Caco-2 (cell line): ENCODE measurements around the gene NDNF. TPM values are rescaled to one million over a fixed set of nuclear protein-coding genes. Genes with fewer than 3 reads are reported as not detected.

Experiments used
- BruUV-seq: library from RNA; stranded (reverse); fragments of 400-500 nt; replicated peaks from 2 replicates; lab custom pipeline; 2021; lab: Mats Ljungman, UMichigan
- CTCF ChIA-PET: fragments of 300-600 bp; sonication (Branson Sonifier 250); formaldehyde crosslinking; loops from one replicate; lab custom pipeline; 2022; ENCODE audit warnings: antibody characterized with exemption; lab: Charles Lee
- POLR2A ChIA-PET: fragments of 300-600 bp; sonication (Branson Sonifier 250); formaldehyde crosslinking; loops from one replicate; lab custom pipeline; 2022; ENCODE audit warnings: antibody characterized with exemption; lab: Charles Lee
- DNase-seq, 2 experiments: peaks; one replicate each; pipeline versions ENCODE4 v3.0.0 to v3.0.0-alpha.2; 2020 to 2022
- H3K27me3 ChIP-seq: replicated peaks from 2 replicates; pipeline ENCODE4 v1.6.0; 2011; ENCODE audit warnings: low read length; ENCODE audit not compliant: control insufficient read depth, insufficient read depth
- H3K36me3 ChIP-seq: 2 replicates; pipeline ENCODE4 v1.5.1; 2011; ENCODE audit warnings: low read length; ENCODE audit not compliant: control insufficient read depth, insufficient read depth
- H3K4me1 ChIP-seq: fragments of 250-450 bp; sonication (Bioruptor Pico); 2 replicates; pipeline ENCODE4 v1.5.1; 2020; ENCODE audit warnings: mild to moderate bottlenecking
- H3K4me3 ChIP-seq: 2 replicates; pipeline ENCODE4 v1.5.1; 2011; ENCODE audit warnings: low read depth, mild to moderate bottlenecking, control low read depth, low read length
- H3K9me3 ChIP-seq: fragments of 250-450 bp; sonication (Bioruptor Pico); 2 replicates; pipeline ENCODE4 v1.5.1; 2020; ENCODE audit warnings: mild to moderate bottlenecking, moderate library complexity
- H3K27ac Mint-ChIP-seq: one replicate; pipeline ENCODE4 v1.8.0; 2022; ENCODE audit warnings: mixed read lengths; ENCODE audit not compliant: unreplicated experiment
- H3K27me3 Mint-ChIP-seq: one replicate; pipeline ENCODE4 v1.8.0; 2022; ENCODE audit warnings: mixed read lengths; ENCODE audit not compliant: insufficient read depth, unreplicated experiment
- H3K36me3 Mint-ChIP-seq: one replicate; pipeline ENCODE4 v1.8.0; 2022; ENCODE audit warnings: mild to moderate bottlenecking, mixed read lengths; ENCODE audit not compliant: insufficient read depth, unreplicated experiment
- H3K4me1 Mint-ChIP-seq: one replicate; pipeline ENCODE4 v1.8.0; 2022; ENCODE audit warnings: low read depth, mixed read lengths; ENCODE audit not compliant: unreplicated experiment
- H3K4me3 Mint-ChIP-seq: one replicate; pipeline ENCODE4 v1.8.0; 2022; ENCODE audit warnings: mild to moderate bottlenecking, moderate library complexity, mixed read lengths; ENCODE audit not compliant: unreplicated experiment
- H3K9me3 Mint-ChIP-seq: one replicate; pipeline ENCODE4 v1.8.0; 2022; ENCODE audit warnings: mixed read lengths; ENCODE audit not compliant: unreplicated experiment
- intact Hi-C: fragments of 100-400 bp; cut with micrococcal nuclease; formaldehyde crosslinking; loops from one replicate; pipeline ENCODE4 v1.10.0; 2022; ENCODE audit not compliant: unreplicated experiment
- total RNA-seq: library from RNA; stranded (reverse); gene quantifications from 2 replicates; pipeline ENCODE4 v1.2.3, GENCODE V29; 2022
- TF ChIP-seq, protein P1 (sequence below), 2 experiments: fragments of 200-600 bp in 1 of 2; IDR thresholded peaks; 1 replicate in 1 of 2; 2 replicates in 1 of 2; pipeline versions ENCODE4 v1.5.1 to v1.8.0; 2011 to 2022; ENCODE audit warnings: antibody characterized with exemption in 1 of 2, control low read depth in 1 of 2, inconsistent platforms in 1 of 2, low read depth in 1 of 2, low read length in 1 of 2, mild to moderate bottlenecking in 1 of 2, moderate library complexity in 1 of 2; ENCODE audit not compliant: insufficient read depth in 1 of 2, severe bottlenecking in 1 of 2, unreplicated experiment in 1 of 2

Gene NDNF
- total RNA-seq, 1 experiment from 2014 or later, result 3.7 TPM

DNA sequence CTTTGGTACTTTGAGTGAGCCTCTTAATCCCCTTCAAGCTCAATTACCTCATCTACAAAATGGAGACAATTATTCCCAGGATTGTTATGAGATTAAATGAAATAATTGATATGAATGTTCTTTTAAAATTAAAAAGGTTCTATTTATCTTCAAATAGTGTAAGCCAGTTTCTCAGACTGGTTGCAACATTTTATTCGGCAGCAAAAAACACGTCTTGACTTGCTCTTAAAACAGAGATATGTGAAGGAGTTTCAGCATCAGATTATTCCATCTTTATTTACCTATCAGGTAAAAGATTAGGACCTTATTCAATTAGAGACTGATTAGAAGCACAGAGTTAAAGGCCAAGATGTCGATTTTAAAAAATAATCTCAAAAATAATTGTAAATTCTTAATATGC is 10.5 kb downstream of the NDNF start:
- CTCF ChIA-PET, result no interaction called here

GRCh38 chr4:121061215-121061614 is 11.1 kb downstream of the NDNF start:
- intact Hi-C loops, result no loop called here
- Histone ChIP-seq H3K36me3 (no peaks in the 10 kb centered on the region), H3K4me3 (no peak overlapping the region), H3K4me1 (no peaks in the 10 kb centered on the region), H3K9me3 (no peaks in the 10 kb centered on the region), H3K27me3 (no peaks in the 10 kb centered on the region)
- Mint-ChIP-seq H3K9me3 (no peaks in the 10 kb centered on the region), H3K27me3 (no peaks in the 10 kb centered on the region), H3K4me1 (no peaks in the 10 kb centered on the region), H3K4me3 (no peak overlapping the region), H3K27ac (no peak overlapping the region), H3K36me3 (no peaks in the 10 kb centered on the region)
- POLR2A ChIA-PET, result no interaction called here
- TF ChIP-seq, protein P1, sequence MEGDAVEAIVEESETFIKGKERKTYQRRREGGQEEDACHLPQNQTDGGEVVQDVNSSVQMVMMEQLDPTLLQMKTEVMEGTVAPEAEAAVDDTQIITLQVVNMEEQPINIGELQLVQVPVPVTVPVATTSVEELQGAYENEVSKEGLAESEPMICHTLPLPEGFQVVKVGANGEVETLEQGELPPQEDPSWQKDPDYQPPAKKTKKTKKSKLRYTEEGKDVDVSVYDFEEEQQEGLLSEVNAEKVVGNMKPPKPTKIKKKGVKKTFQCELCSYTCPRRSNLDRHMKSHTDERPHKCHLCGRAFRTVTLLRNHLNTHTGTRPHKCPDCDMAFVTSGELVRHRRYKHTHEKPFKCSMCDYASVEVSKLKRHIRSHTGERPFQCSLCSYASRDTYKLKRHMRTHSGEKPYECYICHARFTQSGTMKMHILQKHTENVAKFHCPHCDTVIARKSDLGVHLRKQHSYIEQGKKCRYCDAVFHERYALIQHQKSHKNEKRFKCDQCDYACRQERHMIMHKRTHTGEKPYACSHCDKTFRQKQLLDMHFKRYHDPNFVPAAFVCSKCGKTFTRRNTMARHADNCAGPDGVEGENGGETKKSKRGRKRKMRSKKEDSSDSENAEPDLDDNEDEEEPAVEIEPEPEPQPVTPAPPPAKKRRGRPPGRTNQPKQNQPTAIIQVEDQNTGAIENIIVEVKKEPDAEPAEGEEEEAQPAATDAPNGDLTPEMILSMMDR (IDR thresholded peaks at IDR 0.05; ENCODE audit: insufficient read depth in 1 of 2, low read depth in 1 of 2, low read length in 1 of 2, severe bottlenecking in 1 of 2, unreplicated experiment in 1 of 2), result no peak
- CTCF ChIA-PET, result no interaction called here
- no TSS peak for BruUV-seq
- no peak for DNase-seq

More for the DNA sequence above, 10.5 kb downstream of the NDNF start:
- no TSS peak for BruUV-seq
- Histone ChIP-seq H3K9me3 (no peaks in the 10 kb centered on the region), H3K27me3 (no peaks in the 10 kb centered on the region), H3K36me3 (no peaks in the 10 kb centered on the region), H3K4me3 (no peak overlapping the region), H3K4me1 (no peaks in the 10 kb centered on the region)
- no peak overlapping the region for H3K4me3 Mint-ChIP-seq
- POLR2A ChIA-PET, result no interaction called here
- no peak overlapping the region for H3K27ac Mint-ChIP-seq
- intact Hi-C loops, result no loop called here
- TF ChIP-seq, protein P1 (IDR thresholded peaks at IDR 0.05; ENCODE audit: insufficient read depth in 1 of 2, low read depth in 1 of 2, low read length in 1 of 2, severe bottlenecking in 1 of 2, unreplicated experiment in 1 of 2), result no peak
- H3K27me3 Mint-ChIP-seq, result no peaks in the 10 kb centered on the region
- H3K36me3 Mint-ChIP-seq, result no peaks in the 10 kb centered on the region
- H3K4me1 Mint-ChIP-seq, result no peaks in the 10 kb centered on the region
- H3K9me3 Mint-ChIP-seq, result no peaks in the 10 kb centered on the region
- no peak for DNase-seq

GRCh38 chr4:121057466-121057922 is 14.8 kb downstream of the NDNF start:
- H3K4me3 Mint-ChIP-seq, result no peak overlapping the region
- Histone ChIP-seq H3K27me3 (no peaks in the 10 kb centered on the region), H3K4me1 (no peaks in the 10 kb centered on the region), H3K36me3 (no peaks in the 10 kb centered on the region), H3K9me3 (no peaks in the 10 kb centered on the region), H3K4me3 (no peak overlapping the region)
- no peaks in the 10 kb centered on the region for H3K4me1 Mint-ChIP-seq
- H3K9me3 Mint-ChIP-seq, result no peaks in the 10 kb centered on the region
- ChIA-PET CTCF (no interaction called here), POLR2A (no interaction called here)
- no peak for DNase-seq
- BruUV-seq, result no TSS peak
- H3K36me3 Mint-ChIP-seq, result no peaks in the 10 kb centered on the region
- H3K27ac Mint-ChIP-seq, result no peak overlapping the region
- intact Hi-C loops, result no loop called here
- no peaks in the 10 kb centered on the region for H3K27me3 Mint-ChIP-seq
- TF ChIP-seq, protein P1 (IDR thresholded peaks at IDR 0.05; ENCODE audit: insufficient read depth in 1 of 2, low read depth in 1 of 2, low read length in 1 of 2, severe bottlenecking in 1 of 2, unreplicated experiment in 1 of 2), result no peak
